Mucosa of stomach (tissue), 1 donor: ENCODE results near the gene CARD14.
"Not testable (repeated sequence)": the region's sequence is repeated elsewhere in the genome, so short reads cannot be mapped to it uniquely, and the experiment has no call there.

ENCODE experiments used
- H3K27me3 ChIP-seq: one replicate; pipeline ENCODE4 v1.7.0; 2013; ENCODE audit warnings: mild to moderate bottlenecking, low read length; ENCODE audit not compliant: control insufficient read depth, insufficient read depth
- H3K36me3 ChIP-seq: one replicate; pipeline ENCODE4 v1.7.0; 2013; ENCODE audit warnings: low read length; ENCODE audit not compliant: control insufficient read depth, insufficient read depth
- H3K4me1 ChIP-seq: one replicate; pipeline ENCODE4 v1.7.0; 2013; ENCODE audit warnings: mild to moderate bottlenecking, low read length; ENCODE audit not compliant: control insufficient read depth, insufficient read depth
- H3K4me3 ChIP-seq: one replicate; pipeline ENCODE4 v1.7.0; 2013; ENCODE audit warnings: low read length
- H3K9ac ChIP-seq: one replicate; pipeline ENCODE4 v1.7.0; 2013; ENCODE audit warnings: mild to moderate bottlenecking, low read length, moderate library complexity
- H3K9me3 ChIP-seq: one replicate; pipeline ENCODE4 v1.7.0; 2013; ENCODE audit warnings: mild to moderate bottlenecking, low read length, moderate library complexity; ENCODE audit not compliant: control insufficient read depth
- donor health status: Pancreatic carcinoma.

Gene CARD14

GRCh38 chr17:80244448-80244847, 74.6 kb downstream of the CARD14 start:
- not testable (repeated sequence) for H3K36me3 ChIP-seq

GRCh38 chr17:80244871-80245509, 75.2 kb downstream of the CARD14 start:
- Histone ChIP-seq H3K4me3 (no peak overlapping the region), H3K4me1 (no peaks in the 10 kb centered on the region), H3K9me3 (no peaks in the 10 kb centered on the region), H3K9ac (no peak overlapping the region), H3K27me3 (no peaks in the 10 kb centered on the region), H3K36me3 (no peaks in the 10 kb centered on the region)

More at GRCh38 chr17:80244448-80244847, 74.6 kb downstream of the CARD14 start:
- not testable (repeated sequence) for H3K9me3 ChIP-seq, H3K9ac ChIP-seq, H3K27me3 ChIP-seq, H3K4me3 ChIP-seq, H3K4me1 ChIP-seq

GRCh38 chr17:80245566-80246265, 75.9 kb downstream of the CARD14 start:
- Histone ChIP-seq H3K27me3 (no peaks in the 10 kb centered on the region), H3K4me1 (no peaks in the 10 kb centered on the region), H3K36me3 (no peaks in the 10 kb centered on the region), H3K9ac (no peak overlapping the region), H3K9me3 (no peaks in the 10 kb centered on the region), H3K4me3 (no peak overlapping the region)

GRCh38 chr17:80246266-80246681, 76.4 kb downstream of the CARD14 start:
- Histone ChIP-seq H3K9ac (no peak overlapping the region), H3K4me1 (no peaks in the 10 kb centered on the region), H3K27me3 (no peaks in the 10 kb centered on the region), H3K4me3 (no peak overlapping the region), H3K9me3 (no peaks in the 10 kb centered on the region), H3K36me3 (no peaks in the 10 kb centered on the region)

- Histone ChIP-seq H3K9ac (no peak overlapping the region), H3K27me3 (no peaks in the 10 kb centered on the region), H3K36me3 (no peaks in the 10 kb centered on the region), H3K9me3 (no peaks in the 10 kb centered on the region), H3K4me3 (no peak overlapping the region), H3K4me1 (no peaks in the 10 kb centered on the region)
Measured at GRCh38 chr17:80246726-80247125, 76.9 kb downstream of the CARD14 start.

- no peaks in the 10 kb centered on the region for H3K27me3 ChIP-seq
- H3K4me3 ChIP-seq, result no peak overlapping the region
- H3K36me3 ChIP-seq, result no peaks in the 10 kb centered on the region
- H3K9ac ChIP-seq, result no peak overlapping the region
- H3K9me3 ChIP-seq, result no peaks in the 10 kb centered on the region
- H3K4me1 ChIP-seq, result no peaks in the 10 kb centered on the region
Measured at GRCh38 chr17:80247561-80247960, 77.7 kb downstream of the CARD14 start.

- Histone ChIP-seq H3K9ac (no peak overlapping the region), H3K9me3 (no peaks in the 10 kb centered on the region), H3K4me1 (no peaks in the 10 kb centered on the region), H3K4me3 (no peak overlapping the region), H3K36me3 (no peaks in the 10 kb centered on the region), H3K27me3 (no peaks in the 10 kb centered on the region)
Measured at GRCh38 chr17:80248001-80248893, 78.4 kb downstream of the CARD14 start.

- H3K4me3 ChIP-seq, result no peak overlapping the region
- no peak overlapping the region for H3K9ac ChIP-seq
- no peaks in the 10 kb centered on the region for H3K36me3 ChIP-seq
- H3K4me1 ChIP-seq, result peaks cover under 1% of the 10 kb centered on the region
- no peaks in the 10 kb centered on the region for H3K27me3 ChIP-seq
- no peaks in the 10 kb centered on the region for H3K9me3 ChIP-seq
Measured at GRCh38 chr17:80248894-80249710, 79.3 kb downstream of the CARD14 start.

GRCh38 chr17:80251966-80252365, 82.1 kb downstream of the CARD14 start:
- Histone ChIP-seq H3K9ac (no peak overlapping the region), H3K36me3 (no peaks in the 10 kb centered on the region), H3K4me3 (no peak overlapping the region), H3K27me3 (no peaks in the 10 kb centered on the region), H3K9me3 (no peaks in the 10 kb centered on the region), H3K4me1 (peaks cover 11% of the 10 kb centered on the region)

GRCh38 chr17:80252871-80253270, 83.0 kb downstream of the CARD14 start:
- no peaks in the 10 kb centered on the region for H3K36me3 ChIP-seq
- H3K27me3 ChIP-seq, result no peaks in the 10 kb centered on the region
- no peak overlapping the region for H3K4me3 ChIP-seq
- H3K4me1 ChIP-seq, result peaks cover 11% of the 10 kb centered on the region
- no peak overlapping the region for H3K9ac ChIP-seq
- H3K9me3 ChIP-seq, result no peaks in the 10 kb centered on the region

- Histone ChIP-seq H3K4me1 (peaks cover 11% of the 10 kb centered on the region), H3K4me3 (no peak overlapping the region), H3K9ac (no peak overlapping the region), H3K9me3 (no peaks in the 10 kb centered on the region), H3K27me3 (no peaks in the 10 kb centered on the region), H3K36me3 (no peaks in the 10 kb centered on the region)
Measured at GRCh38 chr17:80253631-80254395, 84.0 kb downstream of the CARD14 start.
